KOPT-K1 (cell line): ENCODE data around the gene DNAI7.

ENCODE experiments used
- H3K27ac ChIP-seq: fragments of 200-600 bp; sonication (generic); 2 replicates; pipeline ENCODE4 v1.5.1; 2016; ENCODE audit warnings: antibody characterized with exemption, mild to moderate bottlenecking, low read depth, low read length; ENCODE audit not compliant: poor library complexity, severe bottlenecking
- H3K36me3 ChIP-seq: fragments of 200-600 bp; sonication (generic); 2 replicates; pipeline ENCODE4 v1.5.1; 2017; ENCODE audit warnings: antibody characterized with exemption, mild to moderate bottlenecking, low read length, moderate library complexity; ENCODE audit not compliant: insufficient read depth
- H3K9me3 ChIP-seq: fragments of 200-600 bp; sonication (generic); 2 replicates; pipeline ENCODE4 v1.5.1; 2017; ENCODE audit warnings: antibody characterized with exemption, low read length, mild to moderate bottlenecking; ENCODE audit not compliant: insufficient read depth, poor library complexity, severe bottlenecking

The DNAI7 gene

DNA sequence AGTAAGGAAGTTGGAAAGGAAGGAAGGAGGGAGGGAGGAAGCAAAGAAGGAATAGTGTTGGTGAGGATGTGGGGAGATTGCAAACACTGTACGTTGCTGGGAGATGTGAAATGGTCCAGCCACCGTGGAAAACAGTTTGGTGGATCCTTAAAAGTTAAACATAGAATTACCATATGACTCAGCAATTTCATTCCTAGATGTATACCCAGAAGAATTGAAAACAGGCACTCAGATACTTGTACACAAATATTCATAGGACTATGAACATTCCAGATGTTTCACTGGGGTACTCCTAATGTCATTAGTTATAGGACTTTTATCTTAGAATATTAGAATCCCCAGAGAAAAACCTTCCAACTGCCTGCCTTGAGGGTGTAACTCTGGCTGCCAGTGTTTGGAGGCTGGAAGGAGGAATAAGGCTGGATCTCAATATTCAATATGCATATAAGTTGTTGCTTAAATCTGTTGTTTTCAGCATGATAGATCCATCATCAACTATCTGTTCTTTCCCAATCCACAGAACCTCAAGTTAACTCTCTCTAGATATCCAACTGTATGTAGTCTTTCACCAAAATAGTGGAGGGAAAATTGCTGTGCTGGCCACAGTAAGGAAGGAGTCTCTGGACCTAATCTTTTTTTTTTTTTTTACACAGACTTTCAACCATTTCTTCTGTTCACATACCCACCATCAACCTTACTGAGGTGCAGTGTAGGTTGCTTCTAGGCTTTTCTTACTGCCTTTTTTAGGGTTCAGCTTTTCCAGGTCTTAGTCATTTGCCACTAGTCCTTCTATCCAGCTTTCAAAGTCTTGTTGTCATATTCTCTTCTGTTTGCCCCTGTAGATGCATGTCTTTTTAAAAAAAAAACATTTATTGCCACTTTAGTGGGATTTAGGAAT lies 94.5 kb downstream of the DNAI7 start:
- H3K36me3 ChIP-seq, result peaks cover 65% of the 10 kb centered on the region
- no peak overlapping the region for H3K27ac ChIP-seq
- H3K9me3 ChIP-seq, result no peaks in the 10 kb centered on the region

DNA sequence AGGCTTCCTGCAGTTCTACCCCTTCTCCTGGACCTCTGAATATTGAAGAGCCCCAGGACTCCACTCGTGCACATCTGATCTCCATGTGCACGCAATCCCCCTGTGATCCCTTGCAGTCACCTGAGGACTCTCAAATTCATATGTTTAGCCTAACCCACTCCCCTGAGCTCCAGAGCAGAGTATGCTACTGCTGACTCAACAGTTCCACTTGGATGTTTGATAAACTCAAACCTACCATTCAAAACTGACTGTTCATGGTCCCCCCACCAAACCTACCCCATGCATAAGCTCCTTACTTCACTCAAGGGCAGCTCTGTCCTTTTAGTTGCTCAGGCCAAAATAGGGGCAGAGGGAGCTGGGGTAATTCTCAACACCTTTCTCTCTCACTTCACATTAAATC lies 96.0 kb downstream of the DNAI7 start:
- Histone ChIP-seq H3K27ac (no peak overlapping the region), H3K36me3 (peaks cover 57% of the 10 kb centered on the region), H3K9me3 (peaks cover 6% of the 10 kb centered on the region)

DNA sequence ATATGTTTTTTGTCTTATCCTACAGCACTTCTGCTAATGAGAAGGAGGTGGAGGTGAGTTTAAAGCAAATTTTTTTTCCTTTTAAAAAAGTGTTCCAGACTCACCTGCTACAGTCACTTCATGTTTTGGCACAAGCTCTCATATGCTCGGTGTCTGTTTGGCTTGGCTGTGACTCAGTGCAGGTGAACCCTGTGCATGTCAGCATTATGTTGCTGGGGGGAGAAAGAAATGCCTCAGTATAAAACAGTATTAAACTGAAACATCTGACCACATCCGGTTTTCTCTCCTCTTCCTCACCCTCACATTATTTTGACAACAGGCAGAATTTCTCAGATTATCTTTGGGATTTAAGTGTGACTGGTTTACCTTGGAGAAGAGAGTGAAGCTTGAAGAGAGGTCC lies 105.2 kb downstream of the DNAI7 start:
- Histone ChIP-seq H3K27ac (peak overlapping the region; percentile 49), H3K9me3 (peaks cover 15% of the 10 kb centered on the region), H3K36me3 (peaks cover 47% of the 10 kb centered on the region)

DNA sequence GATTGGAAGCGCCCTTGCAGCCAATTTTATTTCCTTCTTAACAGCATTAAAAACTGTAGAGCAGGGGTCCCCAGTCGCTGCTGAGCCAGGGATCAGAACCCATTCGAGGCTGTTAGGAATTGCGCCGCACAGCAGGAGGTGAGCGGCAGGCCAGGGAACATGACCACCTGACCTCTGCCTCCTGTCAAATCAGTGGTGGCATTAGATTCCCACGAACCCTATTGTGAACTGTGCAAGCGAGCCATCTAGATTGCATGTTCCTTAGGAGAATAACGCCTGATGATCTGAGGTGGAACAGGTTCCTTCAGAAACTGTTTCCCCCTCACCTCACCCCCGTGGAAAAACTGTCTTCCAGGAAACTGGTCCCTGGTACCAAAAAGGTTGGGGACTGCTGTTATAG lies 107.4 kb downstream of the DNAI7 start:
- peaks cover 49% of the 10 kb centered on the region for H3K36me3 ChIP-seq
- H3K27ac ChIP-seq, result peak overlapping the region; percentile 4
- no peaks in the 10 kb centered on the region for H3K9me3 ChIP-seq

DNA sequence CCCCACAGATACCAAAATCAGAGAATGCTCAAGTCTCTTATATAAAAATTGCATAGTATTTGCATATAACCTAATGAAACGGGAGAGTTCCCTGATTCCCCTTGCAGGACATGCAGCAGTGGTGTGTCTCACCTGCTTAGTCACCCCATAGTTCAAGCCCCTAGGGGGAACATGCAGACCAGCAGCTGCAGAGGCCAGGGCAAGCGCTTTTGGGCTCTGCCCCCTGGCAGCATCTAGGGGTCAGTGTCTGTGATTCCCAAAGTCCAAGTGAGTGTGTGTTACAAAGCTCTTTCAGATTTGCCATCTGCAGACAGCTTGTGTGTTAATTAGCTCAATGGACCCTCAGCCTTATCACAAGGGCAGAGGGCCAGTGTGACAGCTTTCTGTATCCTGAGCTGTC lies 110.1 kb downstream of the DNAI7 start:
- Histone ChIP-seq H3K36me3 (peaks cover 61% of the 10 kb centered on the region), H3K9me3 (no peaks in the 10 kb centered on the region), H3K27ac (no peak overlapping the region)

DNA sequence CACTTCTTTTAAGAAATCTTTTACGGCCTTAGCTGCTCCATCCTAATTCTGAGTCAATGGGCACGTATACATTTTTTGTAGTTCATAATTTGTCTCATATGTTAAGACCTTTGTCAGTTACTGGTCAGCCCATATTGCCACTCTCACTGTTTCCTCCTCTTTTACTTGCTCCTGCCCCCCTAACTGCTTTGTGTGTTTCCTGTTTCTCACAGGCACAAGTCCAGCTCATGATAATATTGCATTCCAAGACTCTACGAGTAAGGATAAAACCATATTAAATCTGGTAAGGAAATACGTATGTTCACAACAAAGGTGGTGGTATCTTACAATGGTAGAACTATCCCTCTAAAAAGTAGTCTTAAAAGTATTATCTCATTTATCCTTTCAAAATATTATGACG lies 111.7 kb downstream of the DNAI7 start:
- H3K36me3 ChIP-seq, result peaks cover 61% of the 10 kb centered on the region
- H3K27ac ChIP-seq, result no peak overlapping the region
- H3K9me3 ChIP-seq, result no peaks in the 10 kb centered on the region

DNA sequence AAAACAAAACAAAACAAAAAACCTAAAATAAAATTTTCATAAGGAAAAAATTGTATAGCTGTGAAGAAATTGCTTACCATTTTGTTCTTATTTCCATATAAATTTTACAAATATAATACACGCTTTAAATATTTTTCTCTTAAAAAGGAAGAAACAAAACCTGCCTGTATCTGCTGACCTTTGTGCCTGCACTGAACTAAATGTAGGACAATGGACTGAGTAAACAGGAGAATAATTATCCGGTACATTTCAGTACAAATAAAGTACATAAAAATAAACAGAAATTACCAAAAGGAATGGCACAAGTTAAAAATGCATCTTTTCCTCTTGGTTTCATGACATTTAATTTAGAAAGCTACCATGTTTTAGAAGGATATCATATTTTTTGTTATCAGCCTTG lies 112.3 kb downstream of the DNAI7 start:
- Histone ChIP-seq H3K27ac (no peak overlapping the region), H3K36me3 (peaks cover 56% of the 10 kb centered on the region), H3K9me3 (no peaks in the 10 kb centered on the region)

DNA sequence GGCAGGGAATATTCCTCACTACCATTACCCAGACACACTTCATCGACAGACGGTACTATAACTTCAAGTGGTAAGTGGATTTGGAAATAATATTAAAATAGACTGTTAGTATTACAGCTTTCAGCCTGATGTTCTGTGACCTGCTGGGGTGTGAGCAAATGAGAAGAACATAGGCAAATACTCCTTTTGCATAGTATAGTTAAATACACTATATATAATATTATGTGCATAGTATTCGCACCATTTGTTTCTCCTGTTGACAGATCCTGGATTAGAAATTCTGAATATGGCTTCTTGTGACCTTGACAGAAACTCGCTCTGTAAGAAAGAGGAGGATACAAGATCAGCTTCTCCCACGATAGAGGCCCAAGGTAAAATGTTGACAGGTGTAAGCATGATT lies 115.6 kb downstream of the DNAI7 start:
- H3K9me3 ChIP-seq, result no peaks in the 10 kb centered on the region
- peaks cover 33% of the 10 kb centered on the region for H3K36me3 ChIP-seq
- H3K27ac ChIP-seq, result no peak overlapping the region

DNA sequence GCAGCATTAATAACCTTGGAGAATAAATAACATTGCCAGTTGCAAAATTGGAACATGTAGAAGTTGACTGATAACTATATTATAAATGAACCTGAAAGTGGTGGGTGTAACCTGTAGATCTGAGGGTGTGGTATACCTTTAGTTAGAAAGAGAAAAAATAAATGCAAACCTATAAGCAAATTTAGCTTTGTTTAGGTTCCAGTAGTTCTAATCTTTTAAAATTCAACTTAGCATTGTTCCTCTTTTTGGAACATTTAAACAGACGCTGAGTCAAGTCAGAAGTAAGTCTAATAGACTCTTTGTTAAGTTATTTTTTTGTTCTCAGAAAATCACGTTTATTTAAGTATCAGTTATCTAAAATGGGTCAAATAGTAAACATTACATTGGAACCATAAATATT lies 120.0 kb downstream of the DNAI7 start:
- H3K27ac ChIP-seq, result no peak overlapping the region
- no peaks in the 10 kb centered on the region for H3K9me3 ChIP-seq
- peaks cover 13% of the 10 kb centered on the region for H3K36me3 ChIP-seq

DNA sequence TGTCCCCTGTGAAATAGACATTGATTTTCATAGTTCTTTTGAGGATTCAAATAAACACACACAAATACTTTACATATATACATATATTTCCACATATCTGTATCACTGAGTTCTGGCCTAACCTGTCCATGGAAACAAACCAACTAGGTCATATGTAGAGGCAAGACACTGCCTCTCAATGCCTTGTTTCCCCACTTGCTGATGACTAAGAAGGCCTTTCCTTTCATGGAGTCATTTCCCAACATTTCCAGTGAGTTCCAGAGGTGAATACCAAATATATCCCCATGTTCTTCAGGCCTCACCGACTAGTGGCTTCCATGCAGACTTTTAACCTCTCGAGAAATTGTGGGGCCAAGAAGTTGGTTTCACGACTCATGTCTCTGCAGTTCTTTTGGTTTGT lies 120.8 kb downstream of the DNAI7 start:
- Histone ChIP-seq H3K9me3 (no peaks in the 10 kb centered on the region), H3K27ac (no peak overlapping the region), H3K36me3 (peaks cover 18% of the 10 kb centered on the region)

DNA sequence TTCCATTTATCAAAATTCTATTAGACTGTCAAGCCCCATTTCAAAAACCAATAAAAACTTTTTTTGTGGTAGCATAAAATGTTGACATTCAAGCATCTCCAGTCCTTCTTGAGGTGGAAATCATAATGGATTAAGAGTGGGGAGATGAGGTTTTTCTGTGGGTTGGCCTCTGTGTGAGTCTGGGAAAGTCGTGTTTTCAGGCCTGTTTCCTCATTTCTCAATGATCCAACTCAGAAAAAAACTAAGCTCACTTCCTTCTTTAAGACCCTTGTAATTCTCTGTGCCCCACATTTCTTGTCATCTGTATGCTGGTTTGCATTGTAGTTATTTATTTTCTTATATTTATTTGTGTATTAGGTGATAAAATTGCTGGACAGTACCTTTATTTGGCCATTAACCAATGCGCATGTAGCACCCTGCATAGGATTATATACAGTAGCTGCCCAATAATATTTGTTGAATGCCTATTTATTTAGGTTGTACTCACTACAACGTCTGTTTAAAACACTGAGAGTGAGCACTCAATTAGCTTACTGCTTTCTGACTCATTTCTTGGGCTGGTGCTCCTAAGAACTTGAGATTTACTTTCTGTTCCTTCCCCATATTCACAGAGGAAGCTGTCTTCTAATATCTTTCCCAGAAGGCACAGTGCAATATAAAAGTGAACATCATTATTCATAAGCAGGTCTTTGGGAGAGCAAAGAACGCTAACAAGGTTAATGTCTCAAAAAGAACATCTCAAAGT lies 121.9 kb downstream of the DNAI7 start:
- no peak overlapping the region for H3K27ac ChIP-seq
- no peaks in the 10 kb centered on the region for H3K9me3 ChIP-seq
- peaks cover 28% of the 10 kb centered on the region for H3K36me3 ChIP-seq

DNA sequence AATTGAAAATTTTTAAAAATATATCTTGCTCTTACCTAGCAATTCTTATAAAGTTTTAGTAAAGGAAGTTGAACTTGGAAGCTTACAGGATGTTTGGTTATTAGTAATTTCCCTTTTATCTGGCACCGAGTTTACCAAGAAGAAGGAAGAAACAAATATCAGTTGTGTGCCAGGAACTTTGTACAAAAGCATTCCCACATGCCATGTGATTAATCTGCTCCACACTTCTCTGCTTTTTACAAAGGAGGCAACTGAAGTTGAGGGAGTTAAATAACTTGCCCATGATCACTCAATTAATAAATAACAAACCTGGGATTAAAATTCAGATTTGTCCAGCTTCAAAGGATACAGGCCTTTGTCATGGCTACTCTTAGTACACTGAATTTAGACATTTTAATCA lies 123.6 kb downstream of the DNAI7 start:
- no peak overlapping the region for H3K27ac ChIP-seq
- H3K36me3 ChIP-seq, result peaks cover 44% of the 10 kb centered on the region
- no peaks in the 10 kb centered on the region for H3K9me3 ChIP-seq

DNA sequence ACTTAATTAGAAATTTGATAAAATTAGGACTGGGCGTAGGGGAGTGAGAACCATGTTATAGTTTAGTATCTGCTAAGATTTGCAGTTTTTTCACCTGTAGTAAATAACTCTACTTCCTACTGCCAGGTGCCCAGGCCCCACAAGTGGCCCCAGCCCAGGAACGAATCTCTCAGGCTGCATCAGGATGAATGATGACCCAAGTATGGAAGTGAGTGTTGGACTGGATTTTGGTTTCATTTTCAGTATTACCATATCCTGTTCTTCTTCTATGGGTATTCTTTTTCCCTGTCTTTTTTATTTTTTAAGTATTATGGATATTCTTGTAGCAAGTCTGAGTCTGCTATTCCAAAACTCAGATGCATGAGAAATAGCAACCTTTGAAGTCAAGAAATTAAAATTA lies 125.7 kb downstream of the DNAI7 start:
- H3K9me3 ChIP-seq, result no peaks in the 10 kb centered on the region
- H3K36me3 ChIP-seq, result peaks cover 58% of the 10 kb centered on the region
- no peak overlapping the region for H3K27ac ChIP-seq

DNA sequence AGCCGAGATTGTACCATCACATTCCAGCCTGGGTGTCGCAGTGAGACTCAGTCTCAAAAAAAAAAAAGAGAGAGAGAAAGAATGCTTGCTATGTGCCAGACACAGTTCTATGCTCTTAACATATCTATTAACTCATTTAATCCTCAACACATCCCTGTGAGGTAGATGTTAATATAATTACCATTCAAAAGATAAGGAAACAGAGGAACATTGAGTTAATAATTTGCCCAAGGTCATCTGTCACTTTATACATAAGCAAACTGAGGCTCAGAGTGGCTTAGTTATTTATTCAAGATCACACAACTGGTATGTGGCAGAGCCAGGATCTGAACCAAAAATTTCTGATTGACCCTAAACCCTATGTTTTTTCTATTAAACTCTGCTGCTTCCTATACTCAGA lies 129.9 kb downstream of the DNAI7 start:
- Histone ChIP-seq H3K27ac (no peak overlapping the region), H3K36me3 (peaks cover 57% of the 10 kb centered on the region), H3K9me3 (no peaks in the 10 kb centered on the region)

DNA sequence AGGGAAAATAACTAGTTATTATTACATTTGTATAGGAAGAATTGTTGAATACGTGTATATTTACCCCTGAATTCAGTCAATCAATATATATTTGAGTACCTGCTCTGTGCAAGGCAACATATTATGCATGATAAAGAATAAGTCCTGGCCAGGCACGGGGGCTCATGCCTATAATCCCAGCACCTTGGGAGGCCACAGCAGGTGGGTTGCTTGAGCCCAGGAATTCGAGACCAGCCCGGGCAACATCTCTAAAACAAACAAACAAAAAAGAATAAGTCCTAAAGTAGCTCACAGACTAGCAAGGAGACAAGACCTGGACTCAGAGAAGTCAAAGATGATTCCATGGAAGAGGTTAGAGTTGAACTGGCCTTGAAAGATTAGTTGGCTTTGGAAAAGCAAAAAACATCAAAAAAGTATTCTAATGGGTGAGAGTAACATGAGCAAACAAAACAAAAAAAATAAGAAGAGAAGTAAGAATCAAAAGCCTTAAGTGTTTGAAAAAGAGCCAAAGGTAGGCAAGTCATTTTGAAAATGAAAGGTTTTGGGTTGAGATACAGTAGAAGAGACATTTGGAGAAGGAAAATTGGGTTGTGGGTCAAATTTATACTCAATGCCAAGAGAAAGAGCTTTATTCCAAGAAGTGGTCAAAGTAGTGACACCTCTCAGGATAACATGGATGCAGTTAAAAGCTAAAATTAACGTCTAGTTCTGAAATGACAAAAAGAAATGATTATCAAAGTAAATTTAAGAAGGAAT lies 130.9 kb downstream of the DNAI7 start:
- Histone ChIP-seq H3K36me3 (peaks cover 48% of the 10 kb centered on the region), H3K27ac (no peak overlapping the region), H3K9me3 (no peaks in the 10 kb centered on the region)
